Measurements from ENCODE around the gene SWI5.

The SWI5 gene

GRCh38 chr9:128266868-128267590, 9.0 kb upstream of the SWI5 start:
- no peak for ATAC-seq
- TF ChIP-seq TCF4 (CRISPR knock-in tag; IDR thresholded peaks at IDR 0.05; ENCODE audit: borderline replicate concordance) (no peak), ZNF8 (CRISPR knock-in tag; IDR thresholded peaks at IDR 0.05) (no peak), ARNTL (CRISPR knock-in tag; IDR thresholded peaks at IDR 0.05; ENCODE audit: borderline replicate concordance, low read depth) (no peak), BACH2 (CRISPR knock-in tag; IDR thresholded peaks at IDR 0.05; ENCODE audit: borderline replicate concordance) (no peak), RARB (CRISPR knock-in tag; IDR thresholded peaks at IDR 0.05) (no peak), PATZ1 (CRISPR knock-in tag; IDR thresholded peaks at IDR 0.05; ENCODE audit: borderline replicate concordance) (no peak), ISL1 (CRISPR knock-in tag; IDR thresholded peaks at IDR 0.05) (no peak), ZFP30 (CRISPR knock-in tag; IDR thresholded peaks at IDR 0.05) (no peak), ZNF565 (CRISPR knock-in tag; conservative IDR thresholded peaks at IDR 0.05; ENCODE audit: low read depth) (no peak), SNAI2 (CRISPR knock-in tag; IDR thresholded peaks at IDR 0.05) (no peak), GLIS3 (CRISPR knock-in tag; IDR thresholded peaks at IDR 0.05) (no peak), CSDC2 (CRISPR knock-in tag; IDR thresholded peaks at IDR 0.05) (no peak), ZNF70 (CRISPR knock-in tag; IDR thresholded peaks at IDR 0.05) (no peak), PPARA (CRISPR knock-in tag; IDR thresholded peaks at IDR 0.05; ENCODE audit: borderline replicate concordance) (no peak), ESRRG (CRISPR knock-in tag; IDR thresholded peaks at IDR 0.05) (no peak)
- TF ChIP-seq, protein P1, sequence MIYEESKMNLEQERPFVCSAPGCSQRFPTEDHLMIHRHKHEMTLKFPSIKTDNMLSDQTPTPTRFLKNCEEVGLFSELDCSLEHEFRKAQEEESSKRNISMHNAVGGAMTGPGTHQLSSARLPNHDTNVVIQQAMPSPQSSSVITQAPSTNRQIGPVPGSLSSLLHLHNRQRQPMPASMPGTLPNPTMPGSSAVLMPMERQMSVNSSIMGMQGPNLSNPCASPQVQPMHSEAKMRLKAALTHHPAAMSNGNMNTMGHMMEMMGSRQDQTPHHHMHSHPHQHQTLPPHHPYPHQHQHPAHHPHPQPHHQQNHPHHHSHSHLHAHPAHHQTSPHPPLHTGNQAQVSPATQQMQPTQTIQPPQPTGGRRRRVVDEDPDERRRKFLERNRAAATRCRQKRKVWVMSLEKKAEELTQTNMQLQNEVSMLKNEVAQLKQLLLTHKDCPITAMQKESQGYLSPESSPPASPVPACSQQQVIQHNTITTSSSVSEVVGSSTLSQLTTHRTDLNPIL (CRISPR knock-in tag; IDR thresholded peaks at IDR 0.05; ENCODE audit: low read depth) = no peak
- TF ChIP-seq, protein P2, sequence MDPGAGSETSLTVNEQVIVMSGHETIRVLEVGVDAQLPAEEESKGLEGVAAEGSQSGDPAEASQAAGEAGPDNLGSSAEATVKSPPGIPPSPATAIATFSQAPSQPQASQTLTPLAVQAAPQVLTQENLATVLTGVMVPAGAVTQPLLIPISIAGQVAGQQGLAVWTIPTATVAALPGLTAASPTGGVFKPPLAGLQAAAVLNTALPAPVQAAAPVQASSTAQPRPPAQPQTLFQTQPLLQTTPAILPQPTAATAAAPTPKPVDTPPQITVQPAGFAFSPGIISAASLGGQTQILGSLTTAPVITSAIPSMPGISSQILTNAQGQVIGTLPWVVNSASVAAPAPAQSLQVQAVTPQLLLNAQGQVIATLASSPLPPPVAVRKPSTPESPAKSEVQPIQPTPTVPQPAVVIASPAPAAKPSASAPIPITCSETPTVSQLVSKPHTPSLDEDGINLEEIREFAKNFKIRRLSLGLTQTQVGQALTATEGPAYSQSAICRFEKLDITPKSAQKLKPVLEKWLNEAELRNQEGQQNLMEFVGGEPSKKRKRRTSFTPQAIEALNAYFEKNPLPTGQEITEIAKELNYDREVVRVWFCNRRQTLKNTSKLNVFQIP (CRISPR knock-in tag; IDR thresholded peaks at IDR 0.05; ENCODE audit: borderline replicate concordance, low read depth) = no peak
- TF ChIP-seq, protein P3, sequence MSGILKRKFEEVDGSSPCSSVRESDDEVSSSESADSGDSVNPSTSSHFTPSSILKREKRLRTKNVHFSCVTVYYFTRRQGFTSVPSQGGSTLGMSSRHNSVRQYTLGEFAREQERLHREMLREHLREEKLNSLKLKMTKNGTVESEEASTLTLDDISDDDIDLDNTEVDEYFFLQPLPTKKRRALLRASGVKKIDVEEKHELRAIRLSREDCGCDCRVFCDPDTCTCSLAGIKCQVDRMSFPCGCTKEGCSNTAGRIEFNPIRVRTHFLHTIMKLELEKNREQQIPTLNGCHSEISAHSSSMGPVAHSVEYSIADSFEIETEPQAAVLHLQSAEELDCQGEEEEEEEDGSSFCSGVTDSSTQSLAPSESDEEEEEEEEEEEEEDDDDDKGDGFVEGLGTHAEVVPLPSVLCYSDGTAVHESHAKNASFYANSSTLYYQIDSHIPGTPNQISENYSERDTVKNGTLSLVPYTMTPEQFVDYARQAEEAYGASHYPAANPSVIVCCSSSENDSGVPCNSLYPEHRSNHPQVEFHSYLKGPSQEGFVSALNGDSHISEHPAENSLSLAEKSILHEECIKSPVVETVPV (CRISPR knock-in tag; IDR thresholded peaks at IDR 0.05) = no peak
- TF ChIP-seq, protein P4, sequence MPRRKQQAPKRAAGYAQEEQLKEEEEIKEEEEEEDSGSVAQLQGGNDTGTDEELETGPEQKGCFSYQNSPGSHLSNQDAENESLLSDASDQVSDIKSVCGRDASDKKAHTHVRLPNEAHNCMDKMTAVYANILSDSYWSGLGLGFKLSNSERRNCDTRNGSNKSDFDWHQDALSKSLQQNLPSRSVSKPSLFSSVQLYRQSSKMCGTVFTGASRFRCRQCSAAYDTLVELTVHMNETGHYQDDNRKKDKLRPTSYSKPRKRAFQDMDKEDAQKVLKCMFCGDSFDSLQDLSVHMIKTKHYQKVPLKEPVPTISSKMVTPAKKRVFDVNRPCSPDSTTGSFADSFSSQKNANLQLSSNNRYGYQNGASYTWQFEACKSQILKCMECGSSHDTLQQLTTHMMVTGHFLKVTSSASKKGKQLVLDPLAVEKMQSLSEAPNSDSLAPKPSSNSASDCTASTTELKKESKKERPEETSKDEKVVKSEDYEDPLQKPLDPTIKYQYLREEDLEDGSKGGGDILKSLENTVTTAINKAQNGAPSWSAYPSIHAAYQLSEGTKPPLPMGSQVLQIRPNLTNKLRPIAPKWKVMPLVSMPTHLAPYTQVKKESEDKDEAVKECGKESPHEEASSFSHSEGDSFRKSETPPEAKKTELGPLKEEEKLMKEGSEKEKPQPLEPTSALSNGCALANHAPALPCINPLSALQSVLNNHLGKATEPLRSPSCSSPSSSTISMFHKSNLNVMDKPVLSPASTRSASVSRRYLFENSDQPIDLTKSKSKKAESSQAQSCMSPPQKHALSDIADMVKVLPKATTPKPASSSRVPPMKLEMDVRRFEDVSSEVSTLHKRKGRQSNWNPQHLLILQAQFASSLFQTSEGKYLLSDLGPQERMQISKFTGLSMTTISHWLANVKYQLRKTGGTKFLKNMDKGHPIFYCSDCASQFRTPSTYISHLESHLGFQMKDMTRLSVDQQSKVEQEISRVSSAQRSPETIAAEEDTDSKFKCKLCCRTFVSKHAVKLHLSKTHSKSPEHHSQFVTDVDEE (CRISPR knock-in tag; IDR thresholded peaks at IDR 0.05) = no peak

DNA sequence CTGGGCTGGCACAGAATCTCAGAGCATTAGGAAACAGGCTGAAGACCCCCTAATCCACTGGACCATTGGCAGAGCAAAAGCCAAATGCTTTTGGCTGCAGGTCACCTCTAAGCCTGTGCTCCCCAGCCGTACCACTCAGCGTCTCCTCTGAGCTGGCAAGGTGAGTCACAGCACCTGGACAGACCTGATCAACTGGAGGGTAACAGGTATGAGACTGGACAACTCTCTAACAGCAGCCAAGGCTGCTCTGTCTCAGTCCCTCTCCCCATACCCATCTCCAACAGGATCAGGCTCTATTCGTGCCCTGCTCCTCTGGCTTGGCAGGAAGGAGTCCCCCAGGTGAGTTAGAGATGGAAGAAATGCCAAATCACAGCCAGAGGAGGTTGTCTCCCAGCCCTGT, 5.0 kb upstream of the SWI5 start:
- ATAC-seq = no peak
- TF ChIP-seq ZFP3 (CRISPR knock-in tag; IDR thresholded peaks at IDR 0.05) (no peak), ISL1 (CRISPR knock-in tag; IDR thresholded peaks at IDR 0.05) (no peak), ESRRG (CRISPR knock-in tag; IDR thresholded peaks at IDR 0.05) (no peak), RARB (CRISPR knock-in tag; IDR thresholded peaks at IDR 0.05) (no peak), ARNTL (CRISPR knock-in tag; IDR thresholded peaks at IDR 0.05; ENCODE audit: borderline replicate concordance, low read depth) (no peak), PATZ1 (CRISPR knock-in tag; IDR thresholded peaks at IDR 0.05; ENCODE audit: borderline replicate concordance) (no peak), ZFP30 (CRISPR knock-in tag; IDR thresholded peaks at IDR 0.05) (no peak)
- TF ChIP-seq, protein P3 (CRISPR knock-in tag; IDR thresholded peaks at IDR 0.05) = no peak
- TF ChIP-seq, protein P4 (CRISPR knock-in tag; IDR thresholded peaks at IDR 0.05) = no peak
- TF ChIP-seq, protein P2 (CRISPR knock-in tag; IDR thresholded peaks at IDR 0.05; ENCODE audit: borderline replicate concordance, low read depth) = no peak

Data from SK-N-SH treated with all-trans-retinoic acid at 6 μM for 48 hours (cell line).